WTC11 (cell line): ENCODE results near the gene PER1. TPM values are rescaled to one million over a fixed set of nuclear protein-coding genes. Genes with fewer than 3 reads are reported as not detected.

Experiments used
- ELF4 ChIP-seq: sonication (generic); formaldehyde crosslinking; IDR thresholded peaks from 2 replicates; pipeline ENCODE4 v1.8.1; 2022; ENCODE audit warnings: low read depth, mild to moderate bottlenecking, moderate library complexity, missing genetic modification reagents
- ESRRA ChIP-seq: sonication (generic); formaldehyde crosslinking; IDR thresholded peaks from 2 replicates; pipeline ENCODE4 v1.8.1; 2022; ENCODE audit warnings: mild to moderate bottlenecking, missing genetic modification reagents, borderline replicate concordance
- FOXK1 ChIP-seq: sonication (generic); formaldehyde crosslinking; IDR thresholded peaks from 2 replicates; pipeline ENCODE4 v1.8.0; 2022; ENCODE audit warnings: mild to moderate bottlenecking, moderate library complexity, missing genetic modification reagents
- FOXP1 ChIP-seq: sonication (generic); formaldehyde crosslinking; IDR thresholded peaks from 2 replicates; pipeline ENCODE4 v1.8.0; 2022; ENCODE audit warnings: missing genetic modification reagents, mild to moderate bottlenecking, moderate library complexity, borderline replicate concordance
- MYBL2 ChIP-seq: sonication (generic); formaldehyde crosslinking; IDR thresholded peaks from 2 replicates; pipeline ENCODE4 v1.8.1; 2023; ENCODE audit warnings: mild to moderate bottlenecking, moderate library complexity, missing genetic modification reagents
- NR1H2 ChIP-seq: sonication (generic); formaldehyde crosslinking; IDR thresholded peaks from 2 replicates; pipeline ENCODE4 v1.9.0; 2021; ENCODE audit warnings: mild to moderate bottlenecking, moderate library complexity, missing genetic modification reagents
- OVOL2 ChIP-seq: fragments of 250-450 bp; sonication (Bioruptor Pico); IDR thresholded peaks from 2 replicates; pipeline ENCODE4 v1.9.0; 2021; ENCODE audit warnings: mild to moderate bottlenecking, borderline replicate concordance
- RORB ChIP-seq: fragments of 250-450 bp; sonication (Bioruptor Pico); IDR thresholded peaks from 2 replicates; pipeline ENCODE4 v1.9.0; 2021; ENCODE audit warnings: mild to moderate bottlenecking
- SMAD3 ChIP-seq: sonication (generic); formaldehyde crosslinking; IDR thresholded peaks from 2 replicates; pipeline ENCODE4 v1.8.0; 2022; ENCODE audit warnings: missing genetic modification reagents, mild to moderate bottlenecking, borderline replicate concordance
- SP1 ChIP-seq: sonication (generic); formaldehyde crosslinking; conservative IDR thresholded peaks from 2 replicates; pipeline ENCODE4 v1.8.1; 2022; ENCODE audit warnings: missing genetic modification reagents
- TEAD1 ChIP-seq: sonication (generic); formaldehyde crosslinking; IDR thresholded peaks from 2 replicates; pipeline ENCODE4 v1.8.0; 2022; ENCODE audit warnings: mild to moderate bottlenecking, missing genetic modification reagents
- ZNF138 ChIP-seq: sonication (generic); formaldehyde crosslinking; conservative IDR thresholded peaks from 2 replicates; pipeline ENCODE4 v1.8.1; 2022; ENCODE audit warnings: mild to moderate bottlenecking, moderate library complexity, missing genetic modification reagents
- ZNF219 ChIP-seq: sonication (generic); formaldehyde crosslinking; IDR thresholded peaks from 2 replicates; pipeline ENCODE4 v1.8.0; 2023; ENCODE audit warnings: missing genetic modification reagents, mild to moderate bottlenecking, borderline replicate concordance
- ZNF423 ChIP-seq: fragments of 250-450 bp; sonication (Bioruptor Pico); IDR thresholded peaks from 2 replicates; pipeline ENCODE4 v2.1.2; 2022; ENCODE audit warnings: mild to moderate bottlenecking, moderate library complexity
- total RNA-seq: library from RNA; stranded (reverse); gene quantifications from 3 replicates; pipeline ENCODE4 v1.2.3, GENCODE V29; 2021
- TF ChIP-seq, protein P1 (sequence below): fragments of 250-450 bp; sonication (Bioruptor Pico); IDR thresholded peaks from 2 replicates; pipeline ENCODE4 v1.9.0; 2021; ENCODE audit warnings: mild to moderate bottlenecking, borderline replicate concordance
- TF ChIP-seq, protein P2 (sequence below): sonication (generic); formaldehyde crosslinking; IDR thresholded peaks from 2 replicates; pipeline ENCODE4 v1.8.0; 2022; ENCODE audit warnings: mild to moderate bottlenecking, missing genetic modification reagents
- TF ChIP-seq, protein P3 (sequence below): sonication (generic); formaldehyde crosslinking; IDR thresholded peaks from 2 replicates; pipeline ENCODE4 v1.8.1; 2023; ENCODE audit warnings: mild to moderate bottlenecking, missing genetic modification reagents, moderate library complexity
- TF ChIP-seq, protein P4 (sequence below): fragments of 250-450 bp; sonication (Bioruptor Pico); IDR thresholded peaks from 2 replicates; pipeline ENCODE4 v2.1.2; 2022; ENCODE audit warnings: mild to moderate bottlenecking, moderate library complexity
- TF ChIP-seq, protein P5 (sequence below): sonication (generic); formaldehyde crosslinking; IDR thresholded peaks from 2 replicates; pipeline ENCODE4 v1.8.0; 2023; ENCODE audit warnings: missing genetic modification reagents
- TF ChIP-seq, protein P6 (sequence below): sonication (generic); formaldehyde crosslinking; IDR thresholded peaks from 2 replicates; pipeline ENCODE4 v1.8.1; 2022; ENCODE audit warnings: low read depth, missing genetic modification reagents, borderline replicate concordance
- TF ChIP-seq, protein P7 (sequence below): sonication (generic); formaldehyde crosslinking; IDR thresholded peaks from 2 replicates; pipeline ENCODE4 v1.8.1; 2023; ENCODE audit warnings: mild to moderate bottlenecking, moderate library complexity, missing genetic modification reagents
- TF ChIP-seq, protein P8 (sequence below): sonication (generic); formaldehyde crosslinking; IDR thresholded peaks from 2 replicates; pipeline ENCODE4 v1.8.1; 2022; ENCODE audit warnings: mild to moderate bottlenecking, missing genetic modification reagents, moderate library complexity, borderline replicate concordance
- TF ChIP-seq, protein P9 (sequence below): sonication (generic); formaldehyde crosslinking; IDR thresholded peaks from 2 replicates; pipeline ENCODE4 v1.8.0; 2022; ENCODE audit warnings: mild to moderate bottlenecking, missing genetic modification reagents

The PER1 gene
- total RNA-seq, 1 experiment from 2014 or later, result 46.9 TPM

DNA sequence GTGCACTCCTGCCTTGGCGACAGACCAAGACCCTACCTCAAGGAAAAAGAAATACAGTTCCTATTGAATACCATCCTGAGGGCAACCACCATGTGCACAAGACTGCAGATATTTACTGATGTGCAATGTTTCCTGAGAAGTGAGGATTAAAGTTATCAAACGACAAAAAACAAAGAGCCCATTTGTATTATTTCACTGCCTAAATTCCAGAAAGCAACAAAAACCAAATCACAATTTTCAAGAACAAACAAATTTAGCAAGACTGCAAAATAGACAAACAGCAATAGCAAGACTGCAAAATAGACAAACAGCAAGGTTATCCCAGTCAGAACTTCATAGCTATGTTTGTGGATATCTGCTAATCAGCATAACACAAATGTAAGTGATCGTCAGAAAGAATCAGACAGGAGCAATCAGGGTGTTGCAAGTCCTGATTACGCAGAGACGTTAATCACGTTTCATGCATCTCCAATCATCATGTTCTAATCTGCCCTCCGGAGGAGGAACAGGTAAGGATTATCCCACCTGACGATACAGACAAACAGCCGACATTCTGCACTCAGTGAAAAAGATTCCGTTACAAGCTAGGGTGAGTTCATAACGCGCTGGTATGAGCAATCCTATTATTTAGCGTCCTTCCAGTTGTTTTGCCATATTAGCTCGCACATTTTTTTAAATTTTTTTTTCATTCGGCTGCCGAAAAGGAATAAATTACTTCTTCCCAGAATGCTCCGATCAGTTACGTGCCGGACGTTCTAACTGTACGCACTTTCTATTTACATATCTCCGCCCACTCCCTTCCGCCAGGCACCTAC, 21.1 kb upstream of the PER1 start (continued):
- TF ChIP-seq, protein P1, sequence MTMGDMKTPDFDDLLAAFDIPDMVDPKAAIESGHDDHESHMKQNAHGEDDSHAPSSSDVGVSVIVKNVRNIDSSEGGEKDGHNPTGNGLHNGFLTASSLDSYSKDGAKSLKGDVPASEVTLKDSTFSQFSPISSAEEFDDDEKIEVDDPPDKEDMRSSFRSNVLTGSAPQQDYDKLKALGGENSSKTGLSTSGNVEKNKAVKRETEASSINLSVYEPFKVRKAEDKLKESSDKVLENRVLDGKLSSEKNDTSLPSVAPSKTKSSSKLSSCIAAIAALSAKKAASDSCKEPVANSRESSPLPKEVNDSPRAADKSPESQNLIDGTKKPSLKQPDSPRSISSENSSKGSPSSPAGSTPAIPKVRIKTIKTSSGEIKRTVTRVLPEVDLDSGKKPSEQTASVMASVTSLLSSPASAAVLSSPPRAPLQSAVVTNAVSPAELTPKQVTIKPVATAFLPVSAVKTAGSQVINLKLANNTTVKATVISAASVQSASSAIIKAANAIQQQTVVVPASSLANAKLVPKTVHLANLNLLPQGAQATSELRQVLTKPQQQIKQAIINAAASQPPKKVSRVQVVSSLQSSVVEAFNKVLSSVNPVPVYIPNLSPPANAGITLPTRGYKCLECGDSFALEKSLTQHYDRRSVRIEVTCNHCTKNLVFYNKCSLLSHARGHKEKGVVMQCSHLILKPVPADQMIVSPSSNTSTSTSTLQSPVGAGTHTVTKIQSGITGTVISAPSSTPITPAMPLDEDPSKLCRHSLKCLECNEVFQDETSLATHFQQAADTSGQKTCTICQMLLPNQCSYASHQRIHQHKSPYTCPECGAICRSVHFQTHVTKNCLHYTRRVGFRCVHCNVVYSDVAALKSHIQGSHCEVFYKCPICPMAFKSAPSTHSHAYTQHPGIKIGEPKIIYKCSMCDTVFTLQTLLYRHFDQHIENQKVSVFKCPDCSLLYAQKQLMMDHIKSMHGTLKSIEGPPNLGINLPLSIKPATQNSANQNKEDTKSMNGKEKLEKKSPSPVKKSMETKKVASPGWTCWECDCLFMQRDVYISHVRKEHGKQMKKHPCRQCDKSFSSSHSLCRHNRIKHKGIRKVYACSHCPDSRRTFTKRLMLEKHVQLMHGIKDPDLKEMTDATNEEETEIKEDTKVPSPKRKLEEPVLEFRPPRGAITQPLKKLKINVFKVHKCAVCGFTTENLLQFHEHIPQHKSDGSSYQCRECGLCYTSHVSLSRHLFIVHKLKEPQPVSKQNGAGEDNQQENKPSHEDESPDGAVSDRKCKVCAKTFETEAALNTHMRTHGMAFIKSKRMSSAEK (CRISPR knock-in tag), result peak; percentile 100
- TF ChIP-seq ZNF138 (CRISPR knock-in tag) (peak; percentile 92; the same call in 1 of the 2 replicates), SMAD3 (CRISPR knock-in tag) (peak; percentile 92), FOXP1 (CRISPR knock-in tag) (no peak; the same call in 1 of the 2 replicates), ZNF219 (CRISPR knock-in tag) (peak; percentile 95), RORB (CRISPR knock-in tag) (peak; percentile 92), SP1 (peak; percentile 93), MYBL2 (CRISPR knock-in tag) (peak; percentile 92), NR1H2 (no peak), OVOL2 (CRISPR knock-in tag) (peak; percentile 99), FOXK1 (CRISPR knock-in tag) (peak; percentile 94), ZNF423 (CRISPR knock-in tag) (peak; percentile 50; the same call in 1 of the 2 replicates), TEAD1 (peak; percentile 96), ESRRA (no peak), ELF4 (0 out of 2 replicates have a peak, but pooled peaks have one; percentile 79)
- TF ChIP-seq, protein P2, sequence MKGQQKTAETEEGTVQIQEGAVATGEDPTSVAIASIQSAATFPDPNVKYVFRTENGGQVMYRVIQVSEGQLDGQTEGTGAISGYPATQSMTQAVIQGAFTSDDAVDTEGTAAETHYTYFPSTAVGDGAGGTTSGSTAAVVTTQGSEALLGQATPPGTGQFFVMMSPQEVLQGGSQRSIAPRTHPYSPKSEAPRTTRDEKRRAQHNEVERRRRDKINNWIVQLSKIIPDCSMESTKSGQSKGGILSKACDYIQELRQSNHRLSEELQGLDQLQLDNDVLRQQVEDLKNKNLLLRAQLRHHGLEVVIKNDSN (CRISPR knock-in tag), result peak; percentile 82
- TF ChIP-seq, protein P3, sequence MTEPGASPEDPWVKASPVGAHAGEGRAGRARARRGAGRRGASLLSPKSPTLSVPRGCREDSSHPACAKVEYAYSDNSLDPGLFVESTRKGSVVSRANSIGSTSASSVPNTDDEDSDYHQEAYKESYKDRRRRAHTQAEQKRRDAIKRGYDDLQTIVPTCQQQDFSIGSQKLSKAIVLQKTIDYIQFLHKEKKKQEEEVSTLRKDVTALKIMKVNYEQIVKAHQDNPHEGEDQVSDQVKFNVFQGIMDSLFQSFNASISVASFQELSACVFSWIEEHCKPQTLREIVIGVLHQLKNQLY (CRISPR knock-in tag), result peak; percentile 89; the same call in 1 of the 2 replicates
- TF ChIP-seq, protein P4, sequence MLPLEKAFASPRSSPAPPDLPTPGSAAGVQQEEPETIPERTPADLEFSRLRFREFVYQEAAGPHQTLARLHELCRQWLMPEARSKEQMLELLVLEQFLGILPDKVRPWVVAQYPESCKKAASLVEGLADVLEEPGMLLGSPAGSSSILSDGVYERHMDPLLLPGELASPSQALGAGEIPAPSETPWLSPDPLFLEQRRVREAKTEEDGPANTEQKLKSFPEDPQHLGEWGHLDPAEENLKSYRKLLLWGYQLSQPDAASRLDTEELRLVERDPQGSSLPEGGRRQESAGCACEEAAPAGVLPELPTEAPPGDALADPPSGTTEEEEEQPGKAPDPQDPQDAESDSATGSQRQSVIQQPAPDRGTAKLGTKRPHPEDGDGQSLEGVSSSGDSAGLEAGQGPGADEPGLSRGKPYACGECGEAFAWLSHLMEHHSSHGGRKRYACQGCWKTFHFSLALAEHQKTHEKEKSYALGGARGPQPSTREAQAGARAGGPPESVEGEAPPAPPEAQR (CRISPR knock-in tag), result no peak
- TF ChIP-seq, protein P5, sequence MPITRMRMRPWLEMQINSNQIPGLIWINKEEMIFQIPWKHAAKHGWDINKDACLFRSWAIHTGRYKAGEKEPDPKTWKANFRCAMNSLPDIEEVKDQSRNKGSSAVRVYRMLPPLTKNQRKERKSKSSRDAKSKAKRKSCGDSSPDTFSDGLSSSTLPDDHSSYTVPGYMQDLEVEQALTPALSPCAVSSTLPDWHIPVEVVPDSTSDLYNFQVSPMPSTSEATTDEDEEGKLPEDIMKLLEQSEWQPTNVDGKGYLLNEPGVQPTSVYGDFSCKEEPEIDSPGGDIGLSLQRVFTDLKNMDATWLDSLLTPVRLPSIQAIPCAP (CRISPR knock-in tag), result peak; percentile 93
- TF ChIP-seq, protein P6, sequence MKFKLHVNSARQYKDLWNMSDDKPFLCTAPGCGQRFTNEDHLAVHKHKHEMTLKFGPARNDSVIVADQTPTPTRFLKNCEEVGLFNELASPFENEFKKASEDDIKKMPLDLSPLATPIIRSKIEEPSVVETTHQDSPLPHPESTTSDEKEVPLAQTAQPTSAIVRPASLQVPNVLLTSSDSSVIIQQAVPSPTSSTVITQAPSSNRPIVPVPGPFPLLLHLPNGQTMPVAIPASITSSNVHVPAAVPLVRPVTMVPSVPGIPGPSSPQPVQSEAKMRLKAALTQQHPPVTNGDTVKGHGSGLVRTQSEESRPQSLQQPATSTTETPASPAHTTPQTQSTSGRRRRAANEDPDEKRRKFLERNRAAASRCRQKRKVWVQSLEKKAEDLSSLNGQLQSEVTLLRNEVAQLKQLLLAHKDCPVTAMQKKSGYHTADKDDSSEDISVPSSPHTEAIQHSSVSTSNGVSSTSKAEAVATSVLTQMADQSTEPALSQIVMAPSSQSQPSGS (CRISPR knock-in tag), result peak; percentile 88; the same call in 1 of the 2 replicates
- TF ChIP-seq, protein P7, sequence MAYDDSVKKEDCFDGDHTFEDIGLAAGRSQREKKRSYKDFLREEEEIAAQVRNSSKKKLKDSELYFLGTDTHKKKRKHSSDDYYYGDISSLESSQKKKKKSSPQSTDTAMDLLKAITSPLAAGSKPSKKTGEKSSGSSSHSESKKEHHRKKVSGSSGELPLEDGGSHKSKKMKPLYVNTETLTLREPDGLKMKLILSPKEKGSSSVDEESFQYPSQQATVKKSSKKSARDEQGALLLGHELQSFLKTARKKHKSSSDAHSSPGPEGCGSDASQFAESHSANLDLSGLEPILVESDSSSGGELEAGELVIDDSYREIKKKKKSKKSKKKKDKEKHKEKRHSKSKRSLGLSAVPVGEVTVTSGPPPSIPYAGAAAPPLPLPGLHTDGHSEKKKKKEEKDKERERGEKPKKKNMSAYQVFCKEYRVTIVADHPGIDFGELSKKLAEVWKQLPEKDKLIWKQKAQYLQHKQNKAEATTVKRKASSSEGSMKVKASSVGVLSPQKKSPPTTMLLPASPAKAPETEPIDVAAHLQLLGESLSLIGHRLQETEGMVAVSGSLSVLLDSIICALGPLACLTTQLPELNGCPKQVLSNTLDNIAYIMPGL (CRISPR knock-in tag), result peak; percentile 44; the same call in 1 of the 2 replicates
- TF ChIP-seq, protein P8, sequence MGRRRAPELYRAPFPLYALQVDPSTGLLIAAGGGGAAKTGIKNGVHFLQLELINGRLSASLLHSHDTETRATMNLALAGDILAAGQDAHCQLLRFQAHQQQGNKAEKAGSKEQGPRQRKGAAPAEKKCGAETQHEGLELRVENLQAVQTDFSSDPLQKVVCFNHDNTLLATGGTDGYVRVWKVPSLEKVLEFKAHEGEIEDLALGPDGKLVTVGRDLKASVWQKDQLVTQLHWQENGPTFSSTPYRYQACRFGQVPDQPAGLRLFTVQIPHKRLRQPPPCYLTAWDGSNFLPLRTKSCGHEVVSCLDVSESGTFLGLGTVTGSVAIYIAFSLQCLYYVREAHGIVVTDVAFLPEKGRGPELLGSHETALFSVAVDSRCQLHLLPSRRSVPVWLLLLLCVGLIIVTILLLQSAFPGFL (CRISPR knock-in tag), result peak; percentile 85
- TF ChIP-seq, protein P9, sequence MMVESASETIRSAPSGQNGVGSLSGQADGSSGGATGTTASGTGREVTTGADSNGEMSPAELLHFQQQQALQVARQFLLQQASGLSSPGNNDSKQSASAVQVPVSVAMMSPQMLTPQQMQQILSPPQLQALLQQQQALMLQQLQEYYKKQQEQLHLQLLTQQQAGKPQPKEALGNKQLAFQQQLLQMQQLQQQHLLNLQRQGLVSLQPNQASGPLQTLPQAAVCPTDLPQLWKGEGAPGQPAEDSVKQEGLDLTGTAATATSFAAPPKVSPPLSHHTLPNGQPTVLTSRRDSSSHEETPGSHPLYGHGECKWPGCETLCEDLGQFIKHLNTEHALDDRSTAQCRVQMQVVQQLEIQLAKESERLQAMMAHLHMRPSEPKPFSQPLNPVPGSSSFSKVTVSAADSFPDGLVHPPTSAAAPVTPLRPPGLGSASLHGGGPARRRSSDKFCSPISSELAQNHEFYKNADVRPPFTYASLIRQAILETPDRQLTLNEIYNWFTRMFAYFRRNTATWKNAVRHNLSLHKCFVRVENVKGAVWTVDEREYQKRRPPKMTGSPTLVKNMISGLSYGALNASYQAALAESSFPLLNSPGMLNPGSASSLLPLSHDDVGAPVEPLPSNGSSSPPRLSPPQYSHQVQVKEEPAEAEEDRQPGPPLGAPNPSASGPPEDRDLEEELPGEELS (CRISPR knock-in tag), result peak; percentile 93
